Measurements from ENCODE around the gene VAV3. TPM values are rescaled to one million over a fixed set of nuclear protein-coding genes. Genes with fewer than 3 reads are reported as not detected.

VAV3 gene
- total RNA-seq, 2 experiments from 2014 or later, result 1.3 to 1.9 TPM

DNA sequence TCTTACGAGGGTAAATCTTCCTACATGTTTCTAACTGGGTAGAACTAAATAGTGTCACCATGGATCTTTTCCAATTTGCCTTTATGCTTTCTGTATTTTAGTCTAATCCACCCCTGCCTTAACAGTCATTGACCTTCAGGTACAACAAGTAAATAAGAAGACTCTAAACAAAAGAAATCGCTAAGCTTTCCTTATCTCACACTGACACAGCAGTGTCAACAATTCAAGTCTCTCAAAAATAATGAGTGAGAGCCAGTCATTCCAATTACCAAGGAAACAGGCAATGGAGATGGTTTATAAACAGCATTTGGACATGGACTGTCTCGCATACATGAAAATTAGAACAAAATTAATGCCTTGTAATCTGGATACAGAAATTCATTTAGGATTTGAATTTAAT, 365.8 kb downstream of the VAV3 start:
- H3K4me1 Mint-ChIP-seq, result peaks cover 3% of the 10 kb centered on the region
- H3K4me3 Mint-ChIP-seq, result no peak overlapping the region
- ChIA-PET CTCF (interaction anchor here (1.4 kb wide), 1 partner anchor 70 kb away, joined by 4 read pairs; no protein-coding TSS in a partner anchor), POLR2A (no interaction called here)
- no peaks in the 10 kb centered on the region for H3K27me3 Mint-ChIP-seq
- H3K9me3 Mint-ChIP-seq (ENCODE audit: low read depth), result no peaks in the 10 kb centered on the region
- H3K27ac Mint-ChIP-seq, result no peak overlapping the region
- intact Hi-C loops (cut with DNase I, micrococcal nuclease), result no loop called here
- ATAC-seq (no peak), DNase-seq (no peak)
- peaks cover 4% of the 10 kb centered on the region for H3K36me3 Mint-ChIP-seq (ENCODE audit: low read depth)

DNA sequence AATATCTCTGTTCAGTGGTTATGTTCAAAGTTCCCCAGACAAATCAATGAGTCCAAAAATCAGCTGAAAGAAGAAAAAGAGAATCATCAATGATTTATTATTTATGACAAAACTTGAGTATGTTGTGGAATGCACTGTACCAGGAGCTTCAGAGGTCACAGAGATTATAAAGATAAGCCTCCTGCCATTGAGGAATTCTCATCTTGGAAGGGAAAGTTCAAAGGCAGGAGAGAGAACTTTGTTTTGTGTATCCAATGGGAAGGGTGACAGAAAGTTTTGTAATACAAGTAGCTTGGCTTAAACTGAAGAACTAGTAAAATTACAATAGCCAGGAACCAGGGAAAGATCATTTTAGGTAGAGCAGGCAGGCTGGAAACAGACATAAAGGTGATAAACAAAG, 367.7 kb downstream of the VAV3 start:
- H3K4me1 Mint-ChIP-seq, result peaks cover 11% of the 10 kb centered on the region
- no peaks in the 10 kb centered on the region for H3K9me3 Mint-ChIP-seq (ENCODE audit: low read depth)
- peaks cover 4% of the 10 kb centered on the region for H3K36me3 Mint-ChIP-seq (ENCODE audit: low read depth)
- ChIA-PET CTCF (interaction anchor here (0.7 kb wide), 1 partner anchor 1157 kb away, joined by 6 read pairs; no protein-coding TSS in a partner anchor), POLR2A (no interaction called here)
- H3K4me3 Mint-ChIP-seq, result no peak overlapping the region
- ATAC-seq (no peak), DNase-seq (no peak)
- H3K27me3 Mint-ChIP-seq, result no peaks in the 10 kb centered on the region
- intact Hi-C loops (cut with DNase I, micrococcal nuclease), result no loop called here
- no peak overlapping the region for H3K27ac Mint-ChIP-seq

DNA sequence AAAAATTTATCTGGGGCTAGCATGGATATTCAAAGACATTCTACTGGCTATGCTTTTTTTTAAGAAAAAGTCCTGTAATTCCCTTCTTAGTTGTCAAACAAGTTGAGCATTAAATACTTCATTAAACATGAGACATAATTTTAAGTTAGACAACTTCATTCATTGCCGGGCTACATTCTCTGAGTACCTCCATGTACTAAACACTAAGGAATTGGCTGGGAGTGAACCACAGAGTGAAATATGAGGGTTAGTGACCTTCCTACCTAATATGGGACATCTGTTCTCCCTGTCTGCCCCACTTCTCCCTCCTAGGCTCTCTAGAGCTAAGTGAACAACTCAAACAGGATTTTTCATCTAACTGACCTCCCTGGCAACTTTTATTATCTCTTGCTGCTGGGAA, 370.4 kb downstream of the VAV3 start:
- peaks cover 11% of the 10 kb centered on the region for H3K4me1 Mint-ChIP-seq
- H3K36me3 Mint-ChIP-seq (ENCODE audit: low read depth), result peaks cover 4% of the 10 kb centered on the region
- no peaks in the 10 kb centered on the region for H3K27me3 Mint-ChIP-seq
- intact Hi-C loops (cut with DNase I, micrococcal nuclease), result no loop called here
- POLR2A ChIA-PET, result no interaction called here
- H3K27ac Mint-ChIP-seq, result no peak overlapping the region
- DNase-seq (no peak), ATAC-seq (no peak)
- CTCF ChIA-PET, result no interaction called here
- no peak overlapping the region for H3K4me3 Mint-ChIP-seq
- H3K9me3 Mint-ChIP-seq (ENCODE audit: low read depth), result no peaks in the 10 kb centered on the region

DNA sequence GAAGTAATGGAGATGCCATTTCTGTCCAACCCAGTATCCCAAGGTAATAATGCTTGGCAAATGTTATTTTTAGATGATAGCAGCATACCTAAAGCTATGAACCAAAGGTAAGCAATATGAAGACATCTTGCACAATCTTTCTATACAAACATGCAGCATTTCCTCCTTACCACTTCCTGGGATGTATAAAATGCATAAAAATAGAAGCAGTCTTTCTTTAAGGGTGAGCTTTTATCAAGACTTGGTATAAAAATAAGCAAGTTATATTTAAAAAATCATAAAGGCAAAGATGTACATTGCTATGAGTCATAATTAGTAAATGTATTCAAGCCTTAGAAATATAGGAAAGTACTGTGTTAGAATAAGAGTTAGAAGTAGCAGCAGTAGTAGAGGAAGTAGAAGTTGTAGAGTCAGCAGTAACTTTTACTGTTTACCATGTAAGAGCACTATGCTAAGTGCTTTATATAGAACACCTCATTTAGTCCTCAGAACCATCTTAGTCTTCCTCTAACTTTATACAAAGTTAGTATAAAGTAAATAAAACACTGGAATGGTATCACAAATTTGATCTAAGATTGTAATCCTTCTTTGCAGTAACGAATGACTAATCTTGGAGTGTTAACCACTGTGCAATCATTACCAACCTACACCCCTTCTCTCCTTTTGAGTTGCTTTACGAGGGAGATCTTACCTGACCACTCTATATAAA, 371.3 kb downstream of the VAV3 start:
- H3K9me3 Mint-ChIP-seq (ENCODE audit: low read depth), result no peaks in the 10 kb centered on the region
- ATAC-seq (peak; percentile 78), DNase-seq (no peak)
- H3K27me3 Mint-ChIP-seq, result no peaks in the 10 kb centered on the region
- peaks cover 11% of the 10 kb centered on the region for H3K4me1 Mint-ChIP-seq
- ChIA-PET POLR2A (no interaction called here), CTCF (interaction anchor here (0.7 kb wide), 1 partner anchor 10 kb away, joined by 4 read pairs; no protein-coding TSS in a partner anchor)
- no peak overlapping the region for H3K27ac Mint-ChIP-seq
- H3K4me3 Mint-ChIP-seq, result no peak overlapping the region
- intact Hi-C loops (cut with DNase I, micrococcal nuclease), result no loop called here
- peaks cover 4% of the 10 kb centered on the region for H3K36me3 Mint-ChIP-seq (ENCODE audit: low read depth)

DNA sequence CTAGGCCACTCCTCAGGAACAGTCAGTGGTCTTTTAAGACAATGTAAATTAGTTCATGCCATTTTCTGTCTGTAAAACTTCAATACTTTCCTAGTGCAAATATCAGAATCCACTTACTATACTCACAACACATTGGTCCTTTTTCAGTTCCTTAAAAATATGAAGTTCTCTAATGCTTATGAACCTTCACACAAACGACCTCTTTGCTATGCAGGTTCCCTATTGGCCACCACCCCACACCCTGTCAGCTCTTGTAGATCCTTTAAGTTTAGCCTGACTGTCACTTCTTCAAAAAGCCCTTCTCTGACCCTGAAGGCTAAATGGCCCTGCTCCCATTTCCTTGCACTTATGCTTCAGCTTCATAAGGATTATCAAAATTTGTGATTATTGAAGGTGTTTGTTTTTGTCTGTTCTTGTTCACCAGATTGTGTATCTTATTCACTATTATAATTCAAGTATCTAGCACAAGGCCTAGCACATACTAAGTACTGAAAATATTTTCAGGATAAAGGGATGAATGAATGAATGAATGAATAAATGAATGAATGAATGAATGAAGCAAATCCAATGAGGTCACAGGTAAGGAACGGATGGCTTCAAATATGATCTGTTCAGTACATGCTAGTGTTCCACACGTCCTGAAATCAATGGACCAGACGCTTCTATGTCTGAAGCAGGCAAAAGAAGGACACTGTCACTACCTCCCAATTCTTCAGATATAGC, 373.9 kb downstream of the VAV3 start:
- Mint-ChIP-seq H3K36me3 (ENCODE audit: low read depth) (peaks cover 2% of the 10 kb centered on the region), H3K9me3 (ENCODE audit: low read depth) (no peaks in the 10 kb centered on the region), H3K4me3 (no peak overlapping the region), H3K27ac (no peak overlapping the region), H3K4me1 (peaks cover 11% of the 10 kb centered on the region), H3K27me3 (no peaks in the 10 kb centered on the region)
- ChIA-PET CTCF (no interaction called here), POLR2A (no interaction called here)
- DNase-seq (no peak), ATAC-seq (no peak)
- intact Hi-C loops (cut with DNase I, micrococcal nuclease), result no loop called here

DNA sequence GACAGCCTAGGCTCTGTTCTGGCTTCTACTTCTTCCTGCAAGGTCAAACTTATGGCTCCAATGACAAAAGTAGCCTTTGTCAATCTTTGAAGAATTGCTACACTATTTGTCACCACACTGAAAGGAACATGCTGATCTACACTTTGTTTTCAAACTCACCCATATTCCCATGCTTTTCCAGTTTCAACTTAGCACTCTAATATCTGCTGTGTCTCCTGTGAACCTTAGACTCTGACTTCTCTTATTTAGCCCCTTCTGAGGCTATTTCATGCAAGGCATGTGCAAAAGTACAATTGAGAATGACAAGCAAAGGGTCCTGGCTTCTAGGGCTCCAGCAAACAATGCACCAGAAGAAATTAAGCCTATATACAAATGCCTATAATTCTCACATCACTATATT, 374.9 kb downstream of the VAV3 start:
- no peaks in the 10 kb centered on the region for H3K9me3 Mint-ChIP-seq (ENCODE audit: low read depth)
- DNase-seq, result no peak
- no peak overlapping the region for H3K4me3 Mint-ChIP-seq
- no peak for ATAC-seq
- intact Hi-C loops (cut with DNase I, micrococcal nuclease), result no loop called here
- no peak overlapping the region for H3K27ac Mint-ChIP-seq
- no peaks in the 10 kb centered on the region for H3K36me3 Mint-ChIP-seq (ENCODE audit: low read depth)
- no peaks in the 10 kb centered on the region for H3K27me3 Mint-ChIP-seq
- H3K4me1 Mint-ChIP-seq, result peaks cover 11% of the 10 kb centered on the region
- ChIA-PET POLR2A (no interaction called here), CTCF (no interaction called here)

DNA sequence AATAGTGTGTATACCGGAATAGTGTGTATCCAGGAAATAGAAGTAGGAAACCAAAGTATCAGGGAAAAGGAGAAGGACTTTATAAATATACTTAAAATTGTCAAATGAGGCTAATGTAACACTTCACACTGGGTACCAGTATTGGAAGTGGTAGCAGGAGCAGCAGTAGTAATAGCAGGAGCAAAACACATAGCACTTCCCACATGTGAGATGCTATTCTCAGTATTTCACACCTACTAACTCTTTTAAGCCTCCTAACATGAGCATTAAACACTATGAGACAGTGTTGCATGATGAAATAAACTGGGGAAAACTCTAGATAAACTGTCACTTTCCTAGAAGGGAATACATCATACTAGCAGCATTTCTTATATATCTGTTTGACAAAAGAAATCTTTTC, 376.7 kb downstream of the VAV3 start:
- Mint-ChIP-seq H3K27me3 (no peaks in the 10 kb centered on the region), H3K4me3 (no peak overlapping the region), H3K27ac (no peak overlapping the region), H3K36me3 (ENCODE audit: low read depth) (no peaks in the 10 kb centered on the region), H3K4me1 (no peaks in the 10 kb centered on the region), H3K9me3 (ENCODE audit: low read depth) (no peaks in the 10 kb centered on the region)
- DNase-seq (no peak), ATAC-seq (no peak)
- ChIA-PET CTCF (no interaction called here), POLR2A (no interaction called here)
- intact Hi-C loops (cut with DNase I, micrococcal nuclease), result no loop called here

DNA sequence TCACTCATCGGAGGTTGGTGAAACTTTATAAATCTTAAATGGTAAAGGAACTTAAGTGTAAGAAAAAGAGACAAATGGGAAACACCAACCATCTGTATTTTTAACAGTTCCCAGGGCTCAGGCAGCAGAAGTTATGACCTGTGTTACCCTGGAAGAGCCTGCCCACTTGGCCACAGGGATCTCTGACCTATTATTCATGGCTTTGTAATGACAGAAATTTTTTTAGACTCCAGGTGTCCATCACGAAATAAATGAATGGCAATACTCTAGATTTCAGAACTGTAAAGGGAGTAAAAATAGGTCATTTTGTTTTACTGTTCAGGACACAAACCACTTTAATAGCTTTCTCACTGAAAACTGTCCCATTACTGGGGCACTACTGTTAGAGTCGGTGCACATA, 389.8 kb downstream of the VAV3 start:
- H3K9me3 Mint-ChIP-seq (ENCODE audit: low read depth), result no peaks in the 10 kb centered on the region
- no peaks in the 10 kb centered on the region for H3K27me3 Mint-ChIP-seq
- no peaks in the 10 kb centered on the region for H3K36me3 Mint-ChIP-seq (ENCODE audit: low read depth)
- H3K4me3 Mint-ChIP-seq, result no peak overlapping the region
- no peak for DNase-seq
- no peak overlapping the region for H3K27ac Mint-ChIP-seq
- intact Hi-C loops (cut with DNase I, micrococcal nuclease), result no loop called here
- no peak for ATAC-seq
- CTCF ChIA-PET, result no interaction called here
- POLR2A ChIA-PET, result no interaction called here
- H3K4me1 Mint-ChIP-seq, result no peaks in the 10 kb centered on the region

DNA sequence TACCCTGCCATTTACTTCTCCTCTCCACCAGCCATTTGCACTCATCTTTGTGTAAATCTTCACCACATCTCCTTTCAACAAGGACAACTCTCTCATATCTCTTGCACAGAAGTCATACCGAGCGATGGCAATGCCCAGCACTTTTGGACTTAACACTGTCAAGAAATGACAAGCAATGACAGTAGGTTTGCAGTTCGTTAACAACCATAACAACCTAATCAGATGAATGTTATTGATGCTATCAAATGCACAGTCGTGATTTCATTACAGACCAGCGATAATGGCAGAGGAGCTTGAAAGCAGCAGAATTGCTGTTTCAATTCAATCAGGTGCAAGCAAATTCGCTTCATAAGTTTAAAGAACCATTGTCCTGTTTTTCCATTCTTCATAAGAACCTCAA, 390.9 kb downstream of the VAV3 start:
- Mint-ChIP-seq H3K27ac (no peak overlapping the region), H3K4me3 (no peak overlapping the region), H3K9me3 (ENCODE audit: low read depth) (no peaks in the 10 kb centered on the region), H3K36me3 (ENCODE audit: low read depth) (no peaks in the 10 kb centered on the region), H3K27me3 (no peaks in the 10 kb centered on the region), H3K4me1 (no peaks in the 10 kb centered on the region)
- no peak for DNase-seq
- ATAC-seq, result no peak
- intact Hi-C loops (cut with DNase I, micrococcal nuclease), result no loop called here
- ChIA-PET CTCF (no interaction called here), POLR2A (no interaction called here)

DNA sequence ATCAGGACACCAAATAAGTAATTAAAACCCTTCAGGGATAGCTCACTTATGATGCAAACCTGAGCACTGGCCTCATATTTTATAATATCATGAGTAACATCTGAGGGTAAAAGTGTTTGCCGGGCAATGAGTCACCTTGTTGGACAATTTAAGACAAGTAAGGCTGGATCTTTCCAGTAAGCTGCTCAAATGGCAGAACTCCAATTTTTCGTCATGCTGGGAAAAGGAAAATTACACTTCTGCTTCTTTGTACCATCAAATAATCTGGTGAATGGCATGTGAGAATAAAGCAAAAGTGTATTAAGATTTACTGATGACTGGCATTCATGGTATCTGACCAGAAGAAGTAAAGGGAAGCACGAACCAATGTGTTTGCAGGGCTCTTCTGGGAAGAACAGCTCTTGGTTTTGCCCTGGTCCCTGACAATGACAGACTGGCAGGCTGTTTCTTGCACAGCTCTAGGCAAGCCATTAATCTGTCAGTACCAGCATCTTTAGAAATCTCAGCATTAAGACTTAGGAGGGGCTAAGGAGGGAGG, 392.2 kb downstream of the VAV3 start:
- H3K4me1 Mint-ChIP-seq, result no peaks in the 10 kb centered on the region
- no peaks in the 10 kb centered on the region for H3K36me3 Mint-ChIP-seq (ENCODE audit: low read depth)
- no peaks in the 10 kb centered on the region for H3K9me3 Mint-ChIP-seq (ENCODE audit: low read depth)
- DNase-seq, result no peak
- no peak for ATAC-seq
- POLR2A ChIA-PET, result no interaction called here
- H3K4me3 Mint-ChIP-seq, result no peak overlapping the region
- H3K27me3 Mint-ChIP-seq, result no peaks in the 10 kb centered on the region
- intact Hi-C loops (cut with DNase I, micrococcal nuclease), result no loop called here
- CTCF ChIA-PET, result no interaction called here
- H3K27ac Mint-ChIP-seq, result no peak overlapping the region

DNA sequence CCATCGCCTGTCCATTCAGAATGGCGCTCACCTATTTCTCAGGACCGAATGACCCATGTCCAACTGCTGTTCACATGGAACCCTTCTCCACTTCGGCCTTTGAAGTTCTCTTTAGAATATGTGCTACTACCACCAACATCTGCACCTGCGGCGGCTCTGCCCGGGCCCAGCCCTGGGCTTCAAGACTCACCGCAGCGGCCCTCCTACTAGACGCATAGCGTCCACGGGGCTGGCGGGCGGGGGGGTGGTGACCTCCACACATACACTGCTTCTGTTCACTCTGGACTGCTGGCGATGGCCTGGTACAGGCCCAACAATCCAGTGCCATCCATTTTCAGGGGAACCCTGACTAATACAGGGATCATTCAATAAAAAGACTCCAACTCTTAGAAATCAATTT, 394.2 kb downstream of the VAV3 start:
- Mint-ChIP-seq H3K4me1 (no peaks in the 10 kb centered on the region), H3K9me3 (ENCODE audit: low read depth) (no peaks in the 10 kb centered on the region), H3K4me3 (no peak overlapping the region), H3K27me3 (no peaks in the 10 kb centered on the region), H3K36me3 (ENCODE audit: low read depth) (no peaks in the 10 kb centered on the region), H3K27ac (no peak overlapping the region)
- ChIA-PET CTCF (no interaction called here), POLR2A (no interaction called here)
- DNase-seq, result no peak
- intact Hi-C loops (cut with DNase I, micrococcal nuclease), result no loop called here
- ATAC-seq, result no peak

DNA sequence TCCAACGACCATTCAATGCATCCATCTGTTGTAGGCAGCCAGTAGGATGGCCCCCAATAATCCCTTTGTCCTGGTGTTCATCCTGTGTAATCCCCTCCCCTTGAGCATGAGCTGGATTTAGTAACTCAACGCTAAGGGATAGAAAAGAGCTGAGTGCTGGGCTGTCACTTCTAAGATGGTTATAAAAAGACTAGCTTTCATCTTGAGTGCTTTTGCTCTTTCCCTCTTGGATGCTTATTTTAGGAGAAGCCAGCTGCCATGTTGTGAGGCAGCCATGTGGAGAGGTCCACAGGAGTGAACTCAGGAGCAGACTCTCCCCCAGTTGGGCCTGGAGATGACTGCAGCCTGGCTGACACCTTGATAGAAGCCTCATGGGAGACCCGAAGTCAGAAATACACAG, 401.5 kb downstream of the VAV3 start:
- no peaks in the 10 kb centered on the region for H3K4me1 Mint-ChIP-seq
- POLR2A ChIA-PET, result no interaction called here
- ATAC-seq (no peak), DNase-seq (no peak)
- no peaks in the 10 kb centered on the region for H3K36me3 Mint-ChIP-seq (ENCODE audit: low read depth)
- no peak overlapping the region for H3K27ac Mint-ChIP-seq
- no peaks in the 10 kb centered on the region for H3K9me3 Mint-ChIP-seq (ENCODE audit: low read depth)
- no peak overlapping the region for H3K4me3 Mint-ChIP-seq
- CTCF ChIA-PET, result no interaction called here
- intact Hi-C loops (cut with DNase I, micrococcal nuclease), result no loop called here
- H3K27me3 Mint-ChIP-seq, result no peaks in the 10 kb centered on the region
